Measurements from ENCODE around the gene RPRD2.
A peak's percentile ranks its signal among the peaks of the same experiment; 100 is the strongest.
"Not testable (repeated sequence)": the region's sequence is repeated elsewhere in the genome, so short reads cannot be mapped to it uniquely, and the experiment has no call there.

Gene RPRD2

DNA sequence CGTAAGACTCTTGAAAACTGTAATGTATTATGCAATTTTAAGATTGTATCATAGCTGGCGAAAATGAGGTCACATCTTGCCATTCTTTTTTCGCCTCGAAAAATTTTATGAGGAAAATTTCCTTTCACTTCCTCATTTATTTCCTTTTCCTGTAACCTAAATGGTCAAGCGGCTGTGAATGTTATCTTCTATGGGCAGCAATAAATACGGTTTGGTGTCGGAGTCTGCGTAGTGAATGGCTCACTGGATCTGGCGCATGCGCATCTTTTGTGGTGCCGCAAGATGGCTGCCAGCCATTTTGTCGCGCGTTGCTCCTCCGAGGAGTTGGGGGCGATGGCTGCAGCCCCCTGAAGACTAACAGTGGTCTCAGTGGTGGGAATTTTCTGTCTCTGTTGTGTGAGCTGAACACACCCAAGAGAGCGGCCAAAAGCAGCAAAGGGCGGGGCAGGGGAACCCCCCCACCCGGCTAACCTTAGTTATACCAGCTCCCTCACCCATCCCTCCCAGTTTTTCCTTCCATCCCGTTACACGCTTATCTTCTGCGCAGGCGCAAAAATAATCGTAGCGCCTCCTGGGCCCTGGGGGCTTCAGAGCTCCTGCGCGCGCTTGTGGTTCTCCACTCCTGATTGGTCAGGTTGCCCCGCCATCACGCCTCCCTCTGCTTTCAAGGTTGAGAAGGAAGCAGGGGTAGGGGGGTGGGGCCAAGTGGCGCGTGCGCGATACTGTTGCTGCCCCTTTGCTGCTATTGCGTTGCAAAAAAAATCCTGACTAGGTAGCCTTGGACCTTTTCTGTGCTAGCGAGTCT lies at the start of gene RPRD2:
TSS of gene RPRD2 (plus strand) at position 722 of the 805 bp plus-strand sequence. CDS start 568 bp downstream, outside the sequence.
- DNase-seq (ENCODE audit: low read depth in 2 of 2) = peak; percentile 96 to 99

DNA sequence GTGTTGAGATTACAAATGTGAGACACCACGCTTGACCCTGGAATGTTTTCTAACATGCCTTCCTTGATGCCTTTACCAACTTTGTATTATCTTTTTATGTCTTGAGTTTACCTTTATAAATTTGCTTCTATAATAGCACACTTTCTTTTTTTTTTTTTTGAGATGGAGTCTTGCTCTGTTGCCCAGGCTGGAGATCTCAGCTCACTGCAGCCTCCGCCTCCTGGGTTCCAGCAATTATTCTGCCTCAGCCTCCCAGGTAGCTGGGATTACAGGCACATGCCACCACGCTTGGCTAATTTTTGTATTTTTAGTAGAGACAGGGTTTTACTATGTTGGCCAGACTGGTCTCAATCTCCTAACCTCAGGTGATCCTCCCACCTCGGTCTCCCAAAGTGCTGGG lies 49.3 kb upstream of the RPRD2 start:
- not testable (repeated sequence) for DNase-seq (ENCODE audit: low read depth in 2 of 2)

DNA sequence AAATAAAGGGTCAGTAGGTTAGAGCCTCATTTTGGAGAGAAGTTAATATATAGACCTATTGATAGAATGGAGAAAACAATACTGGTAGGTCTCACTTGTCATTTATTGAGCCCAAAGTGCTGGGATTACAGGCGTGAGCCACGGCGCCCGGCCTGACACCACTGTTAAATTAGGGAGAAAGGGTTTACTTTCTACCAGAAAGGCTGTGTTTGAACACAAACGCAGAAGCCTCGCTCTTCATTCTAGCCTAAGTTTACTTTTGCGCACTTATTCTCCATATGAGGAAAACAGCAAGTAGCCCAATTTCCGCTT lies 43.3 kb upstream of the RPRD2 start:
- no peak for DNase-seq (ENCODE audit: low read depth in 2 of 2)

DNA sequence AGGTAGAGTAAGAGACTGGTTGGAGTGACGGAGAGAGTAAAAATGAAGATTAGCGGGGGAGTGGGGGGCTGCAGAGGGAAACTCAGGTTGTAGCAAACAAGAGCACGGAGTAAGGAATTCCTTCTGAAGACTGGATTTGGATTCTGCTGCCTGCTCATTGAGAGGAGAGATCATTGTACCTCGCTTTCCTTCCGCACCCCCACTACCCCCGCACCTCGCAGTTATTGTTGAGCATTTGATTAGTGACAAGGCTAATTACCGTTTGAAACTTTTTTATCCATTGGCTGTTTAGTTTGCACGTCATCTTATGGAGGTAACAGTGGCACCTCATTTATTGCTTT lies 42.2 kb upstream of the RPRD2 start:
- DNase-seq (ENCODE audit: low read depth in 2 of 2) = peak in 1 of 2 donors; percentile 1

DNA sequence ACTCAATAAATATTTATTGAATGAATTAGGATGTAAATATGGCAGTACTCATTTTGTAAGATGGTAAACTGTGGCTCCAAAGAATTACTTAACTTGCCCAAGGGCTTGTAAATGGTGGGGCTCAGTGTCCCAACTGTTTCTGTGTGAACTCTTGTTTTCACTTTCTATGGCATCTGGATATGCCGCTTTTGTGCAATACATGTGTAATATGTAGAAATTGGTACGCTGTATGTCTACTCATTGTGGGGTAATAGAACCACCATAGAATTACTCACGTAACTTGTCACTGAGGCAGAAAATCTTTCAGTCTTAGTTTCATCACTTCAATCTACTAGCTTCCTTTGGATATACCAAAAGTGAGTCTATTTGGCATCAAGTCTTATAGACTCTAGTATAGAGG lies 41.6 kb upstream of the RPRD2 start:
- DNase-seq (ENCODE audit: low read depth in 2 of 2) = no peak

DNA sequence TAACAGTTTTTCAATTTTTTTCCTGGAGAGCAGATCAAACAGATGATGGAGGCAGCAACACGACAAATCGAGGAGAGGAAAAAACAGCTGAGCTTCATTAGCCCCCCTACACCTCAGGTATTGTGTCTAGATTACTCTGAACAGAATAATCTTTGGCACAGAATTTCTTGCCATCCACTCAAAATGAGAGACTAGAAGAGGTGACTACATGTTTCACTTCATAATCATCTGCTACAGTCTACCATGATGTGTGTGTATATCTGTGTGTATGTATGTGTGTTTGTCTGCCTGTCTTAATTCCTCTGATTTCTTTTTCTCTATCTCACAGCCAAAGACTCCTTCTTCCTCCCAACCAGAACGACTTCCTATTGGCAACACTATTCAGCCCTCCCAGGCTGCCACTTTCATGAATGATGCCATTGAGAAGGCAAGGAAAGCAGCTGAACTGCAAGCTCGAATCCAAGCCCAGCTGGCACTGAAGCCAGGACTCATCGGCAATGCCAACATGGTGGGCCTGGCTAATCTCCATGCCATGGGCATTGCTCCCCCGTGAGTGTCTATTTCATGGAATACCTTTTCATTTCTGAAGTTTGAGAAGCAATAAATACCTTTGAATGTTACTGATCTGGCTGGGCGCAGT lies 31.2 kb upstream of the RPRD2 start:
- DNase-seq (ENCODE audit: low read depth in 2 of 2) = no peak

DNA sequence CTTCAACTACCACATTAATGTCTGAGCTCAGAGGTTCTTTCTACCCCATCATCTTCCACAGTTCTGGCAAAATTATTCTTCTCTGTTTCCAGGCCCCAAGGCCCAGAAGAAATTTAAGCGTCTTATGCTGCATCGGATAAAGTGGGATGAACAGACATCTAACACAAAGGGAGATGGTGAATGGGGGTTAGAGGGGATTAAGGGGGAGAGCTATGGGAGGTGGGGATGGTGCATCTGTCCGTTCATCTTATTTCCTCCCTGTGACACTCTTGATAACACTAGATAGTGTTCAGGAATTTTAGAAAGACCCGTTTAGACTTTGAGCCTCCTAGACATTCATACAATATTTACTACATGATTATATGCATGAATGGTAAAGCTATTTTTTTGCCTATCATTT lies 17.6 kb upstream of the RPRD2 start:
- no peak for DNase-seq (ENCODE audit: low read depth in 2 of 2)

DNA sequence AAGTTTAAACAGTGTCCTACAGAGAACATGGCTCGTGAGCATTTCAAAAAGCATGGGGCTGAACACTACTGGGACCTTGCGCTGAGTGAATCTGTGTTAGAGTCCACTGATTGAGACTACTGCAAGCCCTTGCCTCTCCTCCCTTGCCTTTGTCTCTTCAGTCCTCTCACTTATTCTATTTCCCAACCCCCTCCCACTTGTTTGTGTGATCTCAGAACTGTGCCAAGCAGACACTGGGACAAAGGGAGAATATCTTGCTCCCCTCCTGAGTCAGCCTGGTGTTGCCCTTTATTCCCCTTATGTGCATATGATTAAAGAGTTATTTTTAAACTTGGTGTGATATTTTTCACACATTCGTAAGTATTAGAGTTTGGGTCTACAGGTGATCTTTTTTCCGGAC lies 11.1 kb upstream of the RPRD2 start:
- no peak for DNase-seq (ENCODE audit: low read depth in 2 of 2)

DNA sequence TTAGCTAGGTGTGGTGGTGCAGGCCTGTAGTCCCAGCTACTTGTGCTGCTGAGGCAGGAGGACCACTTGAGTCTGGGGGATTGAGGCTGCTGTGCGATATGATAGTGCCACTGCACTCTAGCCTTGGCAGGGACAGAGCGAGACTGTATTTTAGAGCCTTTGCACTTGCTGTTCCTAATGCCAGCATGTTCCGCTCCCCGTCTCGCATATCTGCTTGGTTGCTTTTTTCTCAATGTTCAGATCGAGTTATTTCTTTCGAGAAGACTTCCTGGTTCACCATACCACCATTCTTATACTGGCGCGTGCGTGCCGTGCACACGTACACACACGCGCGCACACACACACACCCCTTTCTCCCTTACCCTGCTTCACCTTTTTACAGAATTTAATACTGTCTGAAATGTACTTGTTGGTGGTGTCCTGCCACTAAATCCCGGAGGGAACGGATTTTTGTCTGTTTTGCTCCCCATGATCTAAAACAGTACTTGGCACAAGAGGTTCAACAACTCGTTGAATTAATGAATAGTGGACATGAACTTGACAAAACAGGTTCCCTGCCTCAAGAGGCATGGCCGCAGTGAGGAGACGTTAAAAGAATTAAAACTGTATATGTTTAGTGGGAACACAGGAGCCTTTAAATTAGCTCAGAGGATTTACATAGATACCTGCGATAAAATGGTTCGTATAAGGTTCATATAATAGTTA lies 1.1 kb upstream of the RPRD2 start:
- no peak for DNase-seq (ENCODE audit: low read depth in 2 of 2)

DNA sequence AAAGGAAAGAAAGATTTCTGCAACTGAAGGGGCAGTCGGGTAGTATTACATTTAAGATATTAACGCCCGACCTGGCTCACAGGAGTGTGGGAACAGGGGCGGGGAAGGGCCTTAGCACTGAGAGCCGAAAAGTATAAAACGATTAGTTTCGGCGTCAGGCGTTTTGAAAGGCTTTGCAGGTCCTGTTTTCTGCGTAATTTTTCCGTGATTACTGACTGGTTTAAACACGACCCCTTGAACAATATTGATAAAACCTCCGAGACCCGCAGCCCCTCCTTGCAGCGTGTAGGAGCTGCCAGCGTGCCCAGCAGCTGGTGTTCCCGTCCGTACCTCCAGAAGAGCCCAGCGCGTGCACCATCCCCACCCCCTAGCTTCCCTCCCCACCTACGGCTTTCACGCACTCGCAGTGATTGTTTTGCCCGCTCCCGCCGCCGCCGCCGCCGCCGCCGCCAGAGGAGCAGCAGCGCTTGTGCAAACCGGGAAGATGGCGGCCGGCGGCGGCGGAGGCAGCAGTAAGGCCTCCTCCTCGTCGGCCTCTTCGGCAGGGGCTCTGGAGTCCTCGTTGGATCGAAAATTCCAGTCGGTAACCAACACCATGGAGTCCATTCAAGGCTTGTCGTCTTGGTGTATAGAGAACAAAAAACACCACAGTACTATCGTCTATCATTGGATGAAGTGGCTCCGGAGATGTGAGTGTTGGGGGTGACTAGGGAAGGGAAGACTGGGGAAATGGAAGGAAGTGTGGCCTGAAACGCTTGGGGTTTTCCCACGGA lies 470 bp downstream of the RPRD2 start:
- DNase-seq (ENCODE audit: low read depth in 2 of 2) = peak; percentile 53

DNA sequence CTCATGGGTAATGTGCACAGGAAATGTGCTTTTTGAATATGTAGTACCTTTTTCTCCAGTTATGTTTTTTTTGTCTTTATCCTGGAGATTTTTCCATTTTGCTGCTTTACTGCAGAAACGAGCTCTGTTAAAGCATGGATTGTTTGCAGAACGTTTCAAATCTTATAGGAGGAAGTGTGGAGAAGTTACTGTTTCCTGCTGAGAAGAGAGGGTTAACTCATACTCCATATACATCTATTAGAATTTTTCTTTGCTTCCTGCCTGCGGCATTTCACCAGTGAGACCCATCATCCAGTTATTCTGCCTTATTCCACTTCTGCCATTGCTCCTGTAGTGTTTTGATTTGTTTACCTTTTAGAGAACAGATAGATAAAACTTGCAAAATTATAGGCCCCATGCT lies 2.0 kb downstream of the RPRD2 start:
- DNase-seq (ENCODE audit: low read depth in 2 of 2) = no peak

DNA sequence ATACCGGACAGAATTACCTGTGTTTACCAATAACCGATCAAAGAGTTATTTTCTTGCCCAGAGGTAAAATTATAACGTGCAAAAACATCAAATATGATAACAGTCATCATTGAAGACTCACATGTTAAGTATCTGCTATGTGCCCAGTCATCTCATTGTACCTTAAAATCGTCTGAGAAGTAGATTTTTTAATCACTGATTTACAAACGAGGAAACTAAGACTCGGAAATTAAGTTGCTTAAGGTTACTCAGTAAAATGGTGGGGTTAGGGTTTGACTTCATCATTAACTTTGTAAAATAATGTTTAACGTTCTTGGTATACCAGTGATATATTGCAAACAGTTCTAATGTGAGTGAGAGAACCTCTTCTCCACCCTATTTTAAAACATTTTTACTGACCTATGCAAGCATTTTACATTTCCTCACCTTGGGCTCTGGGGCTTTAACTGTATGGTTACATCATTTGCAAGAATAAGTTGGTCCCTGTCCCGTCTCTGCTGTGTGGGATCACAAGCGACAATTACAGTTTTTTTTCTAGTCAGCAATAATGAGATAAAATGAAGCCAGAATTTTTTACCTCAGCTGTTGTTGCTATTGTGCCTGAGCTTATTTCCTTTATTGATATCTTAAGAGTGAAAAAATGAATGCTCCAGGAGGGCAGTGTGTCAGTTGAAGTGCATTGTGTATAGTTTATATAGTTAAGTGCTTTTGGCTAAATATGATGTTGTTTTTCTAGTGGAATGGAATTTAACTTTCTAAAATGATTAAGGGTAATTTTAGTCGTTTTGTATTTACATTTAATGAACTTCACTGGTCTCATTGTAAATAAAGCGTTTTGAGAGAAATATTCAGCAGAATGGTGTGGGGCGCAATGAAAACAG lies 2.7 kb downstream of the RPRD2 start:
- DNase-seq (ENCODE audit: low read depth in 2 of 2) = no peak

DNA sequence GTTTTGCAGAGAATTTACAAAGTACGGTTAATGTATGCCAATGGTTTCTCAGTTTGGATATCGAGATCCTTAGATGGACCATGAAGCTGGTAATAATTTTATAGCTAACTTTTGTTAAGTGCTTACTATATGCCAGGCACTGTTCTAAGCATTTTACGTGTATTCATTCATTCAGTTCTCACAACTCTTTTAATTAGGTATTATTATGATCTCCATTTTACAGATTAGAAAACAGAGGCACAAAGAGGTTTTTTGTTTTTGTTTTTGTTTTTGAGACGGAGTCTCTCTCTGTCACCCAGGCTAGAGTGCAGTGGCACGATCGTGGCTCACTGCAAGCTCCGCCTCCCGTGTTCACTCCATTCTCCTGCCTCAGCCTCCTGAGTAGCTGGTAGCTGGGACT lies 7.2 kb downstream of the RPRD2 start:
- DNase-seq (ENCODE audit: low read depth in 2 of 2) = no peak

DNA sequence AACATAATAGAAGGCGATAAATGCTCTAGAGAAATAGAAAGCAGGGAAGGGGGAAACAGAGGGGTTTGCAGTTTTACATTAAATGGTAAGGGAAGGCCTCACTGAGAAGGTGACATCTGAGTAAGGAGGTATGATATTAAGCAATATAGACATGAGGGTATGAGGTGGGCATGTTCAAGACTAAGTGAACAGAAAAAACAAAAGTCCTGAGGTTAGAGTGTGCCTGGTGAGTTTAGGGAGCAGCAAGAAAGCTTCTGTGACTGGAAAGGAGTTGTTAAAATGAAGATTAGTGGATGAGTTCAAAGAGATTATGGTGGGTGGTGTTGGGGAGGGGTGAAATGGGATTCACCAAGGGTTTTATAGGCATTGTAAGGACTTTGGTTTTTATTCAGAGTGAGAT lies 8.6 kb downstream of the RPRD2 start:
- no peak for DNase-seq (ENCODE audit: low read depth in 2 of 2)

DNA sequence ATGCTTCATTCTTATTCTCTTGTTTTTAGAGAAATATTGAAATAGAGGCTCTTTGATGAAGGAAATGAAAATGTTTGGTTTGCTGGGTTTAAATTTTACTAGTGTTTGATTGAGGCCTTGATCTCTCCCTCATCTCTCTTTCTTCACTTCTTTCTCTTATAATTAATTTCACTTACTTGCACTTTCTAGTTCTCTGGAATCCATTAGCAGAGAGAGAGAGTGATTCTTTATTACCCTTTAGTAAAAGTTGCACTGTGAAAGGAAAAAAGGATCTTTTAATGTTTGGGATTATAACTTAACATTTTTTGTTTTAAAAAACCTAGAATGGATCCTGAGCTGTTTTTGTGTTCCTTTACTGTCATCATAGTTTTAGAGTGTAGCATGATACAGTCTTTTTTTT lies 12.2 kb downstream of the RPRD2 start:
- no peak for DNase-seq (ENCODE audit: low read depth in 2 of 2)

DNA sequence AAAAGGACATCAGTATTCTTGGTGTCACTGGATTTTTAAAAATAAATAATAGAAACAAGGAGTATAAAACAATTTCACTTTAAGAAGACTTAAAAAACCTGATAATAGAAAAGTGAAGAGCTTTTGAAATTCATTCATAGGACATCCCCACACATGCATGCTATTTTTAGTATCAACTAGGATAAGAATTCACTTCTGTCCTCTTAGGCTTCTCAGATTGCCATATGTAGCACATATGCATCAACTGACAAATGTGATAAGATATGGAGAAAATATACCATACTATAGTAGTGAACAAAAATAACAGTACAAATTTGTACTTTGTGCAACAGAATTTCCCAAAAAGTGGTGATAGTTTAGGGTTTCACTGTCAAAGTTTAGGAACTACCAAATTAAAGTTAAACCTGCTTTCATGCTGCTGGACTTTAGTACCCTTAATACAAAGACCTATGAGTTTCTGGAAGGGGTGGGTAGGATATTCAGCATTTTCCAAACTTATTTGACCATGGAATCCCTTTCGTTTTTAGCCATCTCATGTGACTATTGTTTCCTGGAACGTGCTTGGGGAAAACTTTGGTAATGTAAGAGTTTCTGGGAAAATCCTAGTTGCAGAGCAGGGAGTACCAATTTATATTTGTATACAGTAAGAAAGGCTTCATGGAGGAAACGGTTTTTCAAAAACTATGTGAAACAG lies 19.8 kb downstream of the RPRD2 start:
- DNase-seq (ENCODE audit: low read depth in 2 of 2) = no peak

DNA sequence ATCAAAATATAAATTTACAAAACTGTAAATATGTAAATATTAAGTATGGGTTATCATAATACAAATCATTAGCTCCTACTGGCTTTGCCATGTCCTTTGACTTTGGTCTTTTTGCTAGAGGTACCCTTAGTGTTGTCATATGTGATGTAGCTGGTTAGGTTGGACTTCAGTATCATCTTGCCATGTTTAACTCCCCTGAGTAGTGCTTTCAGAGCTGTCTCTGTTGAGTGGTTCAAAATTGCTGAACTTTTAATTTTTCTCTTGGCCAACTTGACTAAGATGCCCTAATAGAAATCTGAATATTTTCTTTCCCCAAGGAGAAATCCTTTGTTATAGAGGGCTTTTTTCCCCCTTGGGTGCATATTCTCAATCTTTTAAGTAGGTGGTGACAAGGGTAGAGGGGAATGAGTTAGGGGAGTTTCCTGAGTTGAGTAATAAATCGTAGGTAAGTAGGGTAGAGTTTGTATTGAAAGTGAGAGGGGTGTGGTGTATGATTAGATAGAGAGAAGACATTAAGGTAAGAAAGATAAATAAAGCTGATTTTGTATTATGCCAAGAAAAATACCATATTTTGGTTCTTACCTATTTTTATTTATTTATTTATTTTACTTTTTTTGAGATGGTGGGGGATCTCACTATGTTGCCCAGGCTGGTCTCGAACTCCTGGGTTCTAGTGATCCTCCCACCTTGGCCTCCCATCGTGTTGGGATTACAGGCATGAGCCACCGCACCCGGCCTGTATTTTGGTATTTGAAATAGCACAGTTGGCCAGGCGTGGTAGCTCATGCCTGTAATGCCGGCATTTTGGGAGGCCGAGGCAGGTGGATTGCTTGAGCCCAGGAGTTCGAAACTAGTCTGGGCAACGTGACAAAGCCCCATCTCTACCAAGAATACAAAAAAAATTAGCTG lies 21.8 kb downstream of the RPRD2 start:
- no peak for DNase-seq (ENCODE audit: low read depth in 2 of 2)

DNA sequence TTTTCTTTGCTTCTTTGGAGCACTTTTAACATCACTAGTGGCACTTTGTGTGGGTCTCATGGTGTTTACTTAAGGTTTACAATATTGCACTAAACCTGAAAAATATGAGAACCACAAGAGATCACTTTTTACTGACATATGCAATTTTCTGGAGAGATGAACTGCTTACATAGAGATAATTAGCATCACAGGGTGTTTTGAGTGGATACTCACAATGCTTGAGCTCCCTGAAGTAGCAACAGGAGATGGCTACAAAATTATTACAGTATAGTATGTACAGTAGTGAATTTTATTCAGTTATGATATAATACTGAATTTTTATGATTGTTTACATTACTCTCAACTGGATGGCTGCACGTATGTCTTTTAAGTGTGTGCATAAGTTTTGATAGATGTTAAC lies 22.6 kb downstream of the RPRD2 start:
- DNase-seq (ENCODE audit: low read depth in 2 of 2) = no peak

DNA sequence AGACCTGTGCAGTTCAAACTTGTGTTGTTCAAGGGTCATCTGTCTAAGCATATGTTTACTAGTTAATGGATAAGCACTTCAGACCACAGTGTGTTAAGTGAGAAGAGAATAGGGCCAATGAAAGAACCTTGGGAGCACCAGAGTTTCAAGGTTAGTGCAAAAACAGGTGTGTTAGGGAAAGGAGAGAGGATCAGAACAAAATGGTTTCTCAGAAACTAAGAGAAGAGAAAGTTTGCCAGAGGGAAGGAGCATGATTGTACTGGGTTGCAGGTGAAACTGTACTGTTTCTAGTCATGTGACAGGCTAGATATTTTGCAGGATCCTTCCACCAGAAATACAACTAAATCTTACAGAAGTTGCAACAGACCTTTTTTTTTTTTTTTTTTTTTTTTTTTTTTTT lies 23.3 kb downstream of the RPRD2 start:
- no peak for DNase-seq (ENCODE audit: low read depth in 2 of 2)

DNA sequence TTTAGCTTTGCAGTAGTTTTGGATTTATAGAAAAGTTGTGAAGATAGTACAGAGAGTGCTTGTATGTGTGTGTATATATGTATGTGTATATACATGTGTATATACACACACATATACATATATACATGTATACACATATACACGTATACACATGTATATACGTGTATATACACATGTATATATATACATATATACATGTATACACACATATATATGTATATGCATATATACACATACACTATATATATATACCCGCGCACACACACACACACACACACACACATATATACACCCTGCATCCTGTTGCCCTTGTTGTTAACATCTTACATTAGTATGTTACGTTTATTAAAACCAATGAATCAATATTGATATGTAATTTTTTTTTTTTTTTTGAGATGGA lies 24.3 kb downstream of the RPRD2 start:
- DNase-seq (ENCODE audit: low read depth in 2 of 2) = no peak

Measured in stimulated activated CD8-positive, alpha-beta memory T cell treated with anti-CD3 and anti-CD28 coated beads, Interleukin-15, amount 100 ng/mL, for 4 hours (primary cell).